ENCODE measurements around the gene CPTP.

DNA sequence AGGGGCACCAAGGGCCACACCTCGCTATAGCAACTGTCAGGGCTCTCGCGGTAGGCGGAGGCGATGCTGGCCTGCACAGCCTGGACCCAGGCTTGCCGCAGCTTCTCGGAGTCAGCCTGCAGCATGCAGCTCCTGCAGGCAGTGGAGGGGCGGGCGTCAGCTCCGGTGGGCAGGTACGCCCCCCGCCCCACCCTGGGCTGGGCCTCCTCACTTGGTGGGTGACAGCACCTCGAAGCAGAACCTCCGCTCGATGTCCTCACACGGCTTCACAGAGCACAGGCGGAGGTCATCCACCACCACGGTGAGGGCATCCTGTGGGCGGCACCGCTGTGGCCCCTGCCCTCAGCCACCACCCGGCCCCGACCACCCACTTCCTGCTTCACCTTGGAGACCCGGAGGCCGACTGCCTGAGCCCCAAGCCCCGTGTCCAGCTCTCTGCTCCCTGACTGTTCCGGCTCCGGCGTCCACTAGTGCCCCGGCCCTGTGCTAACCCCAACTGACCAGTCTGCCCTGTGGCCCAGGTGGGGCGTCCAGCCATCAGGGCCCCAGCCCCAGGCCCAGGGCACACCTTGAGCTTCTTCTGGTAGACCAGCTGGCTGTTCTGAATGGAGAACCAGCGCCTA, 26.7 kb upstream of the CPTP start:
- TF ChIP-seq ZNF274 (IDR thresholded peaks at IDR 0.05; ENCODE audit: low read depth, low read length) (no peak), SUZ12 (IDR thresholded peaks at IDR 0.05; ENCODE audit: extremely low read depth, insufficient read depth, insufficient read length) (no peak), YY1 (IDR thresholded peaks at IDR 0.05; ENCODE audit: insufficient read depth, insufficient read length) (no peak)
